Pulmonary artery endothelial cell (primary cell): ENCODE results near the gene CYBRD1. TPM values are rescaled to one million over a fixed set of nuclear protein-coding genes. Genes with fewer than 3 reads are reported as not detected.
"Not testable (repeated sequence)": the region's sequence is repeated elsewhere in the genome, so short reads cannot be mapped to it uniquely, and the experiment has no call there.

Experiments
- DNase-seq: peaks from one replicate; pipeline ENCODE4 v3.0.0-alpha.2; 2011; ENCODE audit warnings: low read depth, low spot score
- total RNA-seq: library from RNA; depleted of rRNA; stranded (reverse); fragments of >200 nt; gene quantifications from 2 replicates; pipeline ENCODE4 v1.2.3, GENCODE V29; 2014

CYBRD1 gene
- total RNA-seq: 36.2 and 61.7 TPM in 2 replicates

- peak; percentile 36 for DNase-seq
Observed at GRCh38 chr2:171522052-171522787, at the start of gene CYBRD1. CYBRD1 (plus strand) TSS chr2:171522474; CDS start chr2:171522546, 72 bp downstream.

GRCh38 chr2:171475979-171476378, 46.3 kb upstream of the CYBRD1 start:
- DNase-seq: no peak

DNA sequence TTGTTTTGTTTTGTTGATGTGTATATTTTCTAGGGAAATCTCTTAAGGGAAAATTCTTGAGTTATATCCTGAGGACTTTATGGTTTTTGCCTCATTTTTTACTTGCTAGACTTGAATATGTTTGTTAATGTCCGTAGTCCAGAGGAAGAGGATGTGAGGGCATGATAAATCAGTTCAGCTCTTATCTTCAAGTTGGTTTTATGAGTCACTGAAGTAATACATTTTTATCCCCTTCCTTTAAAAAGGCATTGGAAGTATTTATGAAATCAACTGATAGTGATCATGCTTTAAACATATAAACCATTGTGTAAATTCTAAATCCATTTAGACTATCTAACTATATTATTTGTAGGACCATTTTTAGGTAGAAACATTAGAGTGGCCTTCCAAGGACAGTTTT, 43.9 kb upstream of the CYBRD1 start:
- peak; percentile 39 for DNase-seq

GRCh38 chr2:171479154-171479814, 43.0 kb upstream of the CYBRD1 start:
- DNase-seq: no peak

DNA sequence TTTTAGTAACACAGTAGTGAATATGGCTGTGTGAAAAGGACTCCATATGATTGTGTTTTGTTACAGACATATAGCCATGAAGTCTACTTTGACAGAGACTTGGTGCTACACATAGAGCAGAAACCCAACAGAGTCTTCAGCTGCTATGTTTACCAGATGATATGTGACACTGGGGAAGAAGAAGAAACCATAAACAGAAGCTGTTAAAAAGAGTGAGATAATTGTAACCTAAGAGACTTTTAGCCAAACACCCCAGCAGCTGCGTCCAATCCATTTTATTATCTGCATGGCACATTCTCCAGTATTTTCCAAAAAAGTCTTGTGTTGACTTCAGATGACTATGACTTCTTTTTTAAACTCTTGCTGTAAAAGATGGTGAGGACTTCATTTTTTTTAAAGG, 41.4 kb upstream of the CYBRD1 start:
- DNase-seq: no peak

GRCh38 chr2:171482308-171482707, 40.0 kb upstream of the CYBRD1 start:
- no peak for DNase-seq

DNA sequence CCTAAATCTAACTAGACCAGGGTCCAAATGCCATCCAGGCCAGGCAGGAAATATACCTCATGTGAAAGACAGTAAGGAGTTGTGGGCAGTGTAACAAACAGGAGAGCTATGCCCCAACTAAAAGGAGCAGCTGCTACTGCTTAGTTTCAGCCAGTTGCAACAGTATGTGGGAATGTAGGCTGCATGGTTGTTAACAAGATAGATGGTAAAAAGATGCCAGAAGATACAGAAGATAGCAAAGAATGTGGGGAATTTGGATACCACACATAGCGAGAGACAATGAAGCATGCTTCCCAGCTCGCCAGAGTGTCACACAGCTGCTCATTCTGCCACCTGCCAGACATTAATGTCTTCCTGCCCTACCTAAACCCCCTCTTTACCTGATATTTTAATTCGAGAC, 39.4 kb upstream of the CYBRD1 start:
- DNase-seq: no peak

DNA sequence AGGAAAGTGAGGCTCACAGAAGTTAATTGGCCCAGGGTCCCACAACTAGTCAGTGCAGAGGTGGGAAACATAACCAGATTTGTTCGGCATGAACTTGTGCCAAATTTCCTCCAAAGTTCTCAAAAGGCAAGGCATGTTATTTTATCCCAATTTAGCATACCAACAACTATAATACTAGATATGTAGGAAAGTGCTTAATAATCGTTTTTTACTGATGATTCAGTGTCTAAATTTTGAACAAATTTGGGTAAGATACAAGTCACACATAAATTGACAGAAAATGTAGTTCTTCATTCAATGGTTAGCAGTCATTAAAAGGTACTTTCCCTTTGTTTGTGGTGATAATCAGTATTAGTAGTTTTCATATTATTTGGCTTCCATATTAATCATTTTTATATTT, 38.5 kb upstream of the CYBRD1 start:
- DNase-seq: no peak

- DNase-seq: no peak
Observed at GRCh38 chr2:171485116-171485515, 37.2 kb upstream of the CYBRD1 start.

- DNase-seq: no peak
Observed at GRCh38 chr2:171487201-171487600, 35.1 kb upstream of the CYBRD1 start.

- no peak for DNase-seq
Observed at GRCh38 chr2:171487803-171488259, 34.4 kb upstream of the CYBRD1 start.

- DNase-seq: no peak
Observed at GRCh38 chr2:171490577-171490976, 31.7 kb upstream of the CYBRD1 start.

- DNase-seq: no peak
Observed at GRCh38 chr2:171491292-171491691, 31.0 kb upstream of the CYBRD1 start.

- no peak for DNase-seq
Observed at GRCh38 chr2:171492664-171493063, 29.6 kb upstream of the CYBRD1 start.

DNA sequence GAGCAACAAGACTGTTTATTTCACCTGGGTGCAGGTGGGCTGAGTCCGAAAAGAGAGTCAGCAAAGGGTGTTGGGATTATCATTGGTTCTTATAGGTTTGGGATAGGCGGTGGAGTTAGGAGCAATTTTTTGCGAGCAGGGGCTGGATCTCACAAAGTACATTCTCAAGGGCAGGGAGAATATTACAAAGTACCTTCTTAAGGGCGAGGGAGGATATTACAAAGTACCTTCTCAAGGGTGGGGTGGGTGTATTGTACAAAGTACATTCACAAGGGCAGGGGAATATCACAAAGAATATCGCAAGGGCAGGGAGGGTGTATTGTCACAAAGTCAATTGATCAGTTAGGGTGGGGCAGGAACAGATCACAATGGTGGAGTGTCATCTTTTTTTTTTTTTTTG, 24.6 kb upstream of the CYBRD1 start:
- DNase-seq: not testable (repeated sequence)

- no peak for DNase-seq
Observed at GRCh38 chr2:171505374-171505773, 16.9 kb upstream of the CYBRD1 start.

DNA sequence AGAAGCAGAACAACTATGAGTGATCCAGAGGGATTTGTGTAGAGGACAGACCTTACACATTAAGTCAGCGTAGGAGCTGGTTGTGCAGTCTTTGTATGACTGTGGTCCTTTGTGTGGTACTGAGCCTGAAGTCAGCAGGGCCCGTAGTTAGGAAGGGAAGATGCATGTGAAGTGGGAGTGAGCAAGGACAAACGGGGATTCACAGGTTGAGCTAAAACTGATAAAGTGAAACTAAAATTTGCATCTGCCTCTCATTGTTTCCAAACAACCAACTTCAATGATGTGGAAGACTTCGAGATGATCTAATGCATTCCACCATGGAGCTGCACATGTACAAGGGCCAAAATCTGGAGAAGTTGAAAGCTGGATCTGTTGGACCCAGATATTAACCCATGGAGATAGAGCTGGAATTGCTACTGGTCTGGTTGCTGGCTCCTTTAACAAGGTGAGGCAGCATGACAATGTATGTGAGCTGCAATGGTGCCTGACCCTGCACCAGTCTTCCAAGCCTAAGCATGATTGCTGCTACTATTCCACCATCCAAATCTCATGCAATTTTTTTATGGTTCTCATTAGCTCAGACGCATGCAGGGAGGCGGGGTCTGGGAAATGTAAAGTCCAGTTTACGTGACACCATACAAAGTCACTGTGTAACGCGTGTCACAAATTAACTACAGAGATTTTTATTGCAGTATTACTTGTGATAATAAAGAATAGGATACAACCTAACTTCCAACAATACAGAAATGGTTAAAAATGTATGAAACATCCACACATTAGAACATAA, 12.1 kb upstream of the CYBRD1 start:
- DNase-seq: no peak

DNA sequence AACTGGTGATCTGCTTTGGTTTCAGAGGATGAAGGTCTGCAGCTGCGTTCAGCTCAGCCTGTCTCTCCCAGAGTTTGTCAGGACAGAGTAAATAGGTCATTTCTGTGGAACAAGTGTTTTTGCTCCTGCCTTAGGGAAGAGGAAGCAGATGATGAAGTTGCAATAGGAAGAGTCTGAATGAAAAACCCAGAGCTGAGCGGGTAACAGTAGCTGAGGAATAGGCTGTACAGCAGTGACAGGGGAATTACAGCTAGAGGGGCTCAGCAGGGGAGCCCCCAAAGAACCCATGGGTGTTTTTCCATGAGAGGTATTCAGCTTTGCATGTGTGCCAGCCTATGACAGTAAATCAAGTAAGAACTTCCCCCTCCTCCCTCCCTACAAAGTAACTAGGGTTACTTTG, 10.3 kb upstream of the CYBRD1 start:
- DNase-seq: no peak

DNA sequence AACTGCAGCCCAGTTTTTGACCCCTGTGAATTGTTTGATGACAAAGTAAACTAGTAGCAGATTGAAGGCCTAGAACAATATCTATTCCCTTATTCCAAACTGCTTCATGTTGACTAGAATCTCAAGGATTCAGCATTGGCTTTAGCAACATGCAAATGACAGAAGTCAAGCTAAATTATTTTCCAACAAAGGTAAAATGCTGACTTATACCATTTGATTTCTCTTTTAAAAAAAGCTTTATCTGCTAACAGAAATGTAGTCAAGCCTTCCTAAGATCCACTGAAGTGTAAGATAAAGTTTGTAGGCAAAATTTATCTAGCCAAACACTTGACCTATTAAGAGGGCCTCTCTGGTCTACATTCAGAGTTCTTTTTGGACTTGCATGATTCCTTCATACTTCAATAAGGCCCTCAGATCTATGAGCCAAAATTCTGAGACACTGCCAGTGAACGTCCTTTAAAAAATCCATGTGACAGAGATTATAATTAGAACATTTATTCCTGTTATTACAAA, 9.5 kb upstream of the CYBRD1 start:
- DNase-seq: no peak

DNA sequence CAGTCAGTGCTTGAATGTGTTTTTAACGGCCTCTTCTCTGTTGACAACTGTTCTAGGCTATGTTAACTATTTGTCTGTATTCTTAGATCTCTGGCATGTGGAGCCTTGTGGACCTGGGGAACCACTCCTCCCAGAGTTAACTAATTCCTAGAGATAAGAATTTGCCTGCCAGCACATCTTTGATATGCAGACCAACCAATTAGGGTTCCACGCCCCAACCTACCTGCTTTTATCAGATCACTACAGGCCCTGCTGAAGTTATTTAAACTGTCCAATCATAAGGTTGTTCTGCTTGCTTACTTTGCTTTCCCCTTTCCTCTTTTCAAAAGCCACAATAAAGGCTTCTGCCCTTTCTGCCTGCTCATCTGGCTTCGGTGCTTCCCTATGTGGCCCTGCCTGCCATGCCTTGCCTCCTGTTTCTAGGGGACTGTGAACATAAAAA, 8.5 kb upstream of the CYBRD1 start:
- no peak for DNase-seq

DNA sequence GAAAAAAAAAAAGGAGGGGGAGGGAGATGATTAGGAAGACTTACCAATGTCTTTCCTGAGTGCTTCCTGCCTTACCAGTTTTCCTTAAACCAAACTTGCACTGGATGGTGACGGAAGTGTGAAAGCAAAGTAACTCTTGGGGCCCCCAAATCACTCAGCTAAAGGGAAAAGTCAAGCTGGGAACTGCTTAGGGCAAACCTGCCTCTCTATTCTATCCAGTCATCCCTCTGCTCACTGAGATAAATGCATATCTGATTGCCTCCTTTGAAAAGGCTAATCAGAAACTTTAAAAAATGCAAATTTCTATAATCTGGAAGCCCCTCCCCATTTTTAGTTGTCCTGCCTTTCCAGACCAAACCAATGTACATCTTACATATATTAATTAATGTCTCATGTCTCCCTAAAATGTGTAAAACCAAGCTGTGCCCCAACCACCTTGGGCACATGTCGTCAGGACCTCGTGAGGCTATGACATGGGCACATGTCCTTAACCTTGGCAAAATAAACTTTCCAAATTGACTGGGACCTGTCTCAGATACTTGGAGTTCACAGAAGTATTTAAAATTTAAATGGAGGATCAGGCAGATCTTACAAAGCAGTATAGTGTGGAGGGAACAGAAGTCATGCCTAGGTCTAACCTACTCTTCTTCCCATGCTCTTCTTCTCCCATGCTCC, 7.2 kb upstream of the CYBRD1 start:
- no peak for DNase-seq
